K562 (cell line): ENCODE data around the gene C6orf47. TPM values are rescaled to one million over a fixed set of nuclear protein-coding genes. Genes with fewer than 3 reads are reported as not detected.

ENCODE experiments used
- ATF3 ChIP-seq, 2 experiments: fragments of 450-650 bp in 1 of 2; sonication (generic) in 1 of 2; formaldehyde crosslinking in 1 of 2; IDR thresholded peaks in 1 of 2; conservative IDR thresholded peaks in 1 of 2; 2 replicates each; pipeline versions ENCODE4 v1.6.1 to v1.8.1; 2016 to 2023; ENCODE audit warnings: mild to moderate bottlenecking in 2 of 2, moderate library complexity in 2 of 2, inconsistent platforms in 1 of 2, missing genetic modification reagents in 1 of 2
- EGR1 ChIP-seq: fragments of 450-650 bp; conservative IDR thresholded peaks from 2 replicates; pipeline ENCODE4 v1.6.1; 2017; ENCODE audit warnings: mild to moderate bottlenecking
- HMGN3 ChIP-seq: IDR thresholded peaks from 2 replicates; pipeline ENCODE4 v1.6.1; 2011; ENCODE audit warnings: borderline replicate concordance, low read depth, mild to moderate bottlenecking, mixed read lengths, low read length; ENCODE audit not compliant: insufficient read length; ENCODE audit errors: extremely low read depth
- MTA2 ChIP-seq: fragments of 450-650 bp; IDR thresholded peaks from 2 replicates; pipeline ENCODE4 v1.6.1; 2016; ENCODE audit warnings: low read depth
- MXI1 ChIP-seq: IDR thresholded peaks from 2 replicates; pipeline ENCODE4 v1.6.1; 2011; ENCODE audit warnings: low read depth, mild to moderate bottlenecking, improper control_type of control experiment, low read length
- NFE2L1 ChIP-seq: fragments of 450-650 bp; IDR thresholded peaks from 2 replicates; pipeline ENCODE4 v1.6.1; 2016; ENCODE audit warnings: missing genetic modification characterization, low read depth, mild to moderate bottlenecking, missing compliant biosample characterization, moderate library complexity, borderline replicate concordance
- NUFIP1 ChIP-seq: fragments of 450-650 bp; IDR thresholded peaks from 2 replicates; pipeline ENCODE4 v1.6.1; 2018; ENCODE audit not compliant: partially characterized antibody
- PHB2 ChIP-seq: fragments of 450-650 bp; IDR thresholded peaks from 2 replicates; pipeline ENCODE4 v1.6.1; 2017; ENCODE audit warnings: low read depth
- POLR3G ChIP-seq: IDR thresholded peaks from 2 replicates; pipeline ENCODE4 v1.6.1; 2011; ENCODE audit not compliant: insufficient read length, insufficient replicate concordance; ENCODE audit errors: extremely low read depth
- RBM25 ChIP-seq: fragments of 200-400 bp; formaldehyde crosslinking; IDR thresholded peaks from 2 replicates; pipeline ENCODE4 v1.6.1; 2018; ENCODE audit warnings: low read length, low read depth, moderate library complexity; ENCODE audit not compliant: severe bottlenecking
- RCOR1 ChIP-seq, 2 experiments: IDR thresholded peaks; 2 replicates each; pipeline ENCODE4 v1.6.1; 2012; ENCODE audit warnings: low read depth in 2 of 2, low read length in 2 of 2, borderline replicate concordance in 1 of 2, improper control_type of control experiment in 1 of 2
- RFX5 ChIP-seq: IDR thresholded peaks from 2 replicates; pipeline ENCODE4 v1.6.1; 2011; ENCODE audit warnings: low read depth, mild to moderate bottlenecking, improper control_type of control experiment, low read length
- SRF ChIP-seq, 2 experiments: fragments of 250-450, 450-650 bp in 1 of 2; sonication (Bioruptor Pico) in 1 of 2; sonication (generic) in 1 of 2; formaldehyde crosslinking; IDR thresholded peaks; 2 replicates each; pipeline versions ENCODE4 v1.5.0 to v1.5.1; 2020 to 2022; ENCODE audit warnings: mild to moderate bottlenecking in 1 of 2, missing genetic modification reagents in 1 of 2
- ZBTB40 ChIP-seq, 2 experiments: fragments of 450-650 bp in 1 of 2; sonication (generic) in 1 of 2; formaldehyde crosslinking in 1 of 2; IDR thresholded peaks; 2 replicates each; pipeline versions ENCODE4 v1.7.1 to v1.9.0; 2016 to 2022; ENCODE audit warnings: inconsistent platforms in 1 of 2, mild to moderate bottlenecking in 1 of 2, missing genetic modification reagents in 1 of 2
- ZNF3 ChIP-seq: fragments of 250-450 bp; sonication (Bioruptor Pico); IDR thresholded peaks from 2 replicates; pipeline ENCODE4 v1.5.0; 2021; ENCODE audit warnings: mild to moderate bottlenecking, moderate library complexity
- ZNF830 ChIP-seq: fragments of 250-450 bp; sonication (Bioruptor Pico); IDR thresholded peaks from 2 replicates; pipeline ENCODE4 v1.5.0; 2021; ENCODE audit warnings: mild to moderate bottlenecking
- polyA plus RNA-seq, 8 experiments: library from polyadenylated mRNA; depleted of rRNA in 4 of 8; stranded (reverse) in 5 of 8; unstranded in 3 of 8; fragments of >200 nt; fragmentation: Nextera tagmentation in 2 of 8; fragmentation: Illumina TruSeq in 1 of 8; extraction: Ambion mirVana in 2 of 8; extraction: Trizol in 1 of 8; gene quantifications; 2 replicates each; pipeline versions ENCODE4 v1.2.1 to v1.2.3, GENCODE V29; 2011 to 2014; ENCODE audit warnings: inconsistent platforms in 1 of 8, missing spikeins in 1 of 8
- total RNA-seq, 7 experiments: library from RNA; depleted of rRNA in 6 of 7; stranded (reverse); fragments of >200 nt in 6 of 7; fragmentation: Illumina TruSeq in 2 of 7; extraction: Trizol in 2 of 7; gene quantifications; 2 replicates each; pipeline versions ENCODE4 v1.2.1 to v1.2.3, GENCODE V29; 2011 to 2021; ENCODE audit warnings: low replicate concordance in 1 of 7

Gene C6orf47
- total and polyA plus RNA-seq, 9 of the 15 experiments (the other 6 are each of a cell fraction or from before 2014, with no cell fraction given) = 0.14 to 43.8 (median 27.0) TPM

GRCh38 chr6:31619805-31620585, 40.6 kb downstream of the C6orf47 start (continued):
- TF ChIP-seq ZBTB40 (IDR thresholded peaks at IDR 0.05) (no peak), ZBTB40 (CRISPR knock-in tag; IDR thresholded peaks at IDR 0.05) (no peak), RBM25 (no peak), RFX5 (peak; percentile 47), SRF (CRISPR knock-in tag; IDR thresholded peaks at IDR 0.05) (0 out of 4 replicates have a peak, but pooled peaks have one; percentile 35 to 58), PHB2 (no peak), ATF3 (IDR thresholded peaks at IDR 0.05) (peak; percentile 99), ATF3 (CRISPR knock-in tag; conservative IDR thresholded peaks at IDR 0.05) (peak; percentile 68), HMGN3 (peak; percentile 88), POLR3G (no peak), ZNF3 (CRISPR knock-in tag) (no peak), NUFIP1 (no peak), RCOR1 (IDR thresholded peaks at IDR 0.05; ENCODE audit: borderline replicate concordance in 1 of 2, low read depth in 2 of 2, low read length in 2 of 2) (peak; percentile 9 to 43; a peak in 1 of 4 replicates), ZNF830 (CRISPR knock-in tag) (peak; percentile 75; the same call in 1 of the 2 replicates), MTA2 (no peak), EGR1 (peak; percentile 98), NFE2L1 (tag) (no peak), MXI1 (peak; percentile 20; the same call in 1 of the 2 replicates)
